HG02798 (cell line): ENCODE measurements around the gene SLX4.
"Not testable (repeated sequence)": the region's sequence is repeated elsewhere in the genome, so short reads cannot be mapped to it uniquely, and the experiment has no call there.

Experiments used
- ATAC-seq: cut with Tn5 transposase; IDR thresholded peaks from one replicate; pipeline ENCODE4 v1.9.1; 2021; ENCODE audit warnings: mild to moderate bottlenecking; ENCODE audit not compliant: unreplicated experiment, poor library complexity

SLX4 gene, protein sequence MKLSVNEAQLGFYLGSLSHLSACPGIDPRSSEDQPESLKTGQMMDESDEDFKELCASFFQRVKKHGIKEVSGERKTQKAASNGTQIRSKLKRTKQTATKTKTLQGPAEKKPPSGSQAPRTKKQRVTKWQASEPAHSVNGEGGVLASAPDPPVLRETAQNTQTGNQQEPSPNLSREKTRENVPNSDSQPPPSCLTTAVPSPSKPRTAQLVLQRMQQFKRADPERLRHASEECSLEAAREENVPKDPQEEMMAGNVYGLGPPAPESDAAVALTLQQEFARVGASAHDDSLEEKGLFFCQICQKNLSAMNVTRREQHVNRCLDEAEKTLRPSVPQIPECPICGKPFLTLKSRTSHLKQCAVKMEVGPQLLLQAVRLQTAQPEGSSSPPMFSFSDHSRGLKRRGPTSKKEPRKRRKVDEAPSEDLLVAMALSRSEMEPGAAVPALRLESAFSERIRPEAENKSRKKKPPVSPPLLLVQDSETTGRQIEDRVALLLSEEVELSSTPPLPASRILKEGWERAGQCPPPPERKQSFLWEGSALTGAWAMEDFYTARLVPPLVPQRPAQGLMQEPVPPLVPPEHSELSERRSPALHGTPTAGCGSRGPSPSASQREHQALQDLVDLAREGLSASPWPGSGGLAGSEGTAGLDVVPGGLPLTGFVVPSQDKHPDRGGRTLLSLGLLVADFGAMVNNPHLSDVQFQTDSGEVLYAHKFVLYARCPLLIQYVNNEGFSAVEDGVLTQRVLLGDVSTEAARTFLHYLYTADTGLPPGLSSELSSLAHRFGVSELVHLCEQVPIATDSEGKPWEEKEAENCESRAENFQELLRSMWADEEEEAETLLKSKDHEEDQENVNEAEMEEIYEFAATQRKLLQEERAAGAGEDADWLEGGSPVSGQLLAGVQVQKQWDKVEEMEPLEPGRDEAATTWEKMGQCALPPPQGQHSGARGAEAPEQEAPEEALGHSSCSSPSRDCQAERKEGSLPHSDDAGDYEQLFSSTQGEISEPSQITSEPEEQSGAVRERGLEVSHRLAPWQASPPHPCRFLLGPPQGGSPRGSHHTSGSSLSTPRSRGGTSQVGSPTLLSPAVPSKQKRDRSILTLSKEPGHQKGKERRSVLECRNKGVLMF (N-terminal part only)

GRCh38 chr16:3611146-3611975 is at the start of gene SLX4:
Gene SLX4, minus strand, starts transcription at chr16:3611606. Its CDS starts 2,642 bp downstream, at chr16:3608964.
- ATAC-seq: peak; percentile 94

DNA sequence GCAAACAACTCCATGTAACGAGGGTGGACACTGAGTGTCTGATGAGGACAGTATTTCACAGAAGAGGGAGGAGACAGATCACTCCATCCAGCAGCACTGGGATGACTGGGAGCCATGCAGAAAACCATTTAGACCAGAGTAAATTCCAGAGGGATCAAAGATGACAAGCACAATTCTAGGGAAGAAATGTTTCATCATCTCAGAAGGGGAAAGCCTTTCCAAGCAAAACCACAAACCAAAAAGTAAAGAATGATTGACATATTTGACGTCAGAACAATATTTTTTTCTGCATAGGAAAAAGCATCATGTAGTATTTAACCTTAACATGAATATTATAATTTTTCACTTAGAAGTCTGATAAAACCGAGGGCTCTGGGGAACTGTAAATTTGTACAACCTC is 47.8 kb upstream of the SLX4 start:
- no peak for ATAC-seq

DNA sequence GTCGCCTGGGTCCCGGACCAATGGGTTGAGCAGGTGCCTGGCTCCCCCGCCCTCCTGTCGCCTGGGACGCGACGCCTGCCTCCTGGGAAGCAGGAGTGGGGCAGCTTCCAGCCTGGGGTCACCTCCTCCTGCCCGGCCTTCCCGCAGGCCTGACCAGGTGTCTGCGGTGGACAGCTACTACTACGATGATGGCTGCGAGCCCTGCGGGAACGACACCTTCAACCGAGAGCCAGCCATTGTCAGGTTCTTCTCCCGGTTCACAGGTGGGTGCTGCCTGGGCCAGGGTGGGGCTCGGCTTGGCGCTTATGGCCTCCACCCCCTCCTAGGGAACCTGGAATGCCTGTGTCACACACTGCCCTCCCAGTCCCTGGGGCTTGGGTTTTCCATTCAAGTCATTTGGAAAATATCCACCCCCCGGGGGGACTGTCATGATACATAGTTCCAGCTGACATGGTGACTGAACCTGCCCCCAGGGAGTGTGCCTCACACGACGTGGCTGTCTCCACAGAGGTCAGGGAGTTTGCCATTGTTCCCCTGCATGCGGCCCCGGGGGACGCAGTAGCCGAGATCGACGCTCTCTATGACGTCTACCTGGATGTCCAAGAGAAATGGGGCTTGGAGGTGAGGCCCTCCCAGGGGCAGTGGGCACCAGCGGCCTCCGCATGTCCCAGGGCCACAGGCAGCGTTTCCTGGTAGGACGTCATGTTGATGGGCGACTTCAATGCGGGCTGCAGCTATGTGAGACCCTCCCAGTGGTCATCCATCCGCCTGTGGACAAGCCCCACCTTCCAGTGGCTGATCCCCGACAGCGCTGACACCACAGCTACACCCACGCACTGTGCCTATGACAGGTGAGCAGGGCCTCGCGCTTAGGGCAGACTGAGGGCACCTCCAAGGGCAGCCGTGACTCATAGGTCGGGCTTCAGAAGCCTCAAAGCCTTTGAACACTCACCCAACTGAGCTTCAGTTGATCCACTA is 45.4 kb upstream of the SLX4 start:
- ATAC-seq: no peak

DNA sequence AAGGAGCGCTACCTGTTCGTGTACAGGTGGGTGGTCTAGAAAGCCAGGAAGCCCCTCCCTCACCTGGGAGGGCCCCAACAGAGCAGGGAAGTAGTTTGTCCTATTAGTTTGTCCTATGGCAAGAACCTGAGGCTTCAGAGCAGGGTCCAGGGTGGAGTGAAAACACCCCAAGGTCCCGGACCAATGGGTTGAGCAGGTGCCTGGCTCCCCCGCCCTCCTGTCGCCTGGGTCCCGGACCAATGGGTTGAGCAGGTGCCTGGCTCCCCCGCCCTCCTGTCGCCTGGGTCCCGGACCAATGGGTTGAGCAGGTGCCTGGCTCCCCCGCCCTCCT is 44.7 kb upstream of the SLX4 start:
- ATAC-seq: not testable (repeated sequence)

- ATAC-seq: no peak
These were observed 44.2 kb upstream of the SLX4 start for GRCh38 chr16:3655396-3656159.

DNA sequence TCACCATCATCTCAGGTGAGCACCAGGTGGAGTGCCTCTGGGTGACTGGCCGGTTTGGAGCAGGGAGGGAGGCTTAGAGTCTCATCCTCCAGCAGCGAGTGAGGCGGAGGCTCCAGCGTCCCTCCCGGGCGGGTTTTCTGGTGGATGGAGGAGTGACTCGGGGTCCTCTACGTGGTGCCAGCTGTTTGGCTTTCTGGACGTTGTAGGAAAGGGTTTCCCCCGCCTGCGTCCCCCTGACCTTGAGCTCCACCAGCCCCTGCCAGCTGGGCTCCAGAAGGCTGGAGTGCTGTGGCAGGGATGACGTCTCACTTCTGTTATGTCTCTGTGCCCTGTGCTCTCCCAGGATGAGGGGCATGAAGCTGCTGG is 43.6 kb upstream of the SLX4 start:
- no peak for ATAC-seq

GRCh38 chr16:3654249-3654991 is 43.0 kb upstream of the SLX4 start, which contains the start of gene DNASE1:
Gene DNASE1, plus strand, starts transcription at chr16:3654691. Its CDS starts 683 bp downstream, at chr16:3655374.
- ATAC-seq: no peak

GRCh38 chr16:3652373-3653195 is 41.2 kb upstream of the SLX4 start:
- no peak for ATAC-seq

GRCh38 chr16:3651461-3652372 is 40.3 kb upstream of the SLX4 start:
- ATAC-seq: no peak

DNA sequence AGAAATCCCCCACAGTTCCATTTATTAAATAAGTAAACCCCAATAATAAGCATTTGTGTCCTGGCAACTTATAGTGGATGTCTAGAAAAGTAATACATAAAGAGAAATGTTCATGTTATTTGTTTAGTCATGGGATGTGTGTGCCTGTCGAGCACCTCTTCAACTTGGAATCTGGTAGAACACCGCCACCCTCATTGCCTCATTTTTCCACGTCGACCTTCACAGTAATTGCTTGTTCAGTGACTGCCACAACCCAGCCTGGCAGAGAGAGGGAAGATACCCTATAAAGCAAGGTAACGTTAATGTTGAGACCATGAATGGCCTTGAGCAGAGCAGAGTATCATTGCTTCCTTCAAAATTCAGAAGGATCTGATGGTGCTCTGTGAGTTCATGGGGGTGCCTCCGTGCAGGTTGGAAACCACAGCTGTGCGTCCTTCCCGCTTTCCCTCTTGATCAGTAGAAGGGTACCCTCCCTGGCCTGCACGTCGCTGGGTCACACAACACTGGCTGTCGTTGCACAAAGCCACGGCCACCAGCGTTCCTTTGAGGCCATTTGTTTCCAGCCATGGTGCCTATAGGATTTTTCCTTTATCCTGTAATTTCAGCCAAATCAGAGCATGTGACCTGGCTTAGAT is 39.3 kb upstream of the SLX4 start:
- no peak for ATAC-seq

- no peak for ATAC-seq
These were observed 35.0 kb upstream of the SLX4 start for GRCh38 chr16:3646348-3646920.

DNA sequence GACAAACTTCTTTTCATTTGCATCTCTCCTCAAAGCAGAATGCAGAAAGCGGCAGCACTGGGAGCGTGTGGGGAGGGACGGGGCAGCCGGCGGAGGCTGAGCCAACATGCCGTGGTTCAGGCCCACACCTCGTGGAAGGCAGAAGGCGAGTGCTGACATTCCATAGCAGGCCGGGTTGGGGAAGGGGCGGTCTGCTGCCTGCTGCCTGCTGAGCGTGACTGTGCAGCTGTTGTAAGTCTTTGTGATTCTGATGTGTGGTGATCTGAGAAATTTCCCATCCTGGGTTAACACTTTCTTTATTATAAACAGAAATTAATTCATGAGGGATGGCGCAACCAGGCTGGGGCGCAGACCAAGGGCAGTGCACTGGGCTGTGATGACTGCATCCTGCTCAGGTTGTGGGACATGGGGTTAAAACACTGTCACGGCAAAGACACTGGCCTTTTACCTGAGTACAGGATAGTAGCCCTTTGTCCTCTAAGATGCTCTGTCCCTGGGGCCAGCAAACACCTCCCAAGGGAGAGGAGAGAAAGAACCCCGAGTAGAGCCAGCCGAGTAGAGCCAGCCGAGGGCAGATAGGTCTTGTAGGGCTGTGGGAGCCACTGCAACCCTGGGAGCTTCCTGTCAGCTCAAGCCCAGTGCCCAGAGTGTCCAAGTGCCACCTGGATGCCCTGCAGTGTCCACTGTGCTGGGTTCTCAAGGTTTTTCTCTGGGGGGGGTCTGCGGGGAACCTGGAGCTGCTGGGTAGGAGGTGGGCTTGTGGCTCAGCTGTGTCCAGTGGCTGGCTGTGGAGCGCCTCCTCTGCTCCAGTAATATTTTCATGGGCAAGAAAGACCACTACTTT is 34.3 kb upstream of the SLX4 start:
- ATAC-seq: no peak

DNA sequence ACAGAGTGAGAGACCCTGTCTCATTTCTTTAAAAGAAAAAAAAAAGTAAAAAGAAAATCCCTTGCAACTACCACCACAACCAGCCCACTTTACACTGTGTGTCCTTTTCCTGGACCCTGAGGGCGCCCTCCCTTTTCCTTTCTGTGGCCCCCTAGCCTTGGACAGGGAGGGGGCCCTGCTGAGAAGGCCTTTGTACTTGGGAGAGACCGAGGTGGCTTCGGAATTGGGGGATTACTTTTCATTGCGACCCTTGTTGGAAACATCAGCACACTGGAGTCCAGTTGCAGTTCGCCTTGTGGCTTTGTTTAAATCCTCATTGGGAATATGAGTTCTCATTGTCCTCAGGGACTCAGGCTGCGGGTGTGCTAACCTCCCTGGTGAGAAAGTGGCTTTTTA is 33.7 kb upstream of the SLX4 start:
- ATAC-seq: no peak

- no peak for ATAC-seq
These were observed 31.8 kb upstream of the SLX4 start for GRCh38 chr16:3643095-3643730.
